ENCODE results near the gene GPR55.

DNA sequence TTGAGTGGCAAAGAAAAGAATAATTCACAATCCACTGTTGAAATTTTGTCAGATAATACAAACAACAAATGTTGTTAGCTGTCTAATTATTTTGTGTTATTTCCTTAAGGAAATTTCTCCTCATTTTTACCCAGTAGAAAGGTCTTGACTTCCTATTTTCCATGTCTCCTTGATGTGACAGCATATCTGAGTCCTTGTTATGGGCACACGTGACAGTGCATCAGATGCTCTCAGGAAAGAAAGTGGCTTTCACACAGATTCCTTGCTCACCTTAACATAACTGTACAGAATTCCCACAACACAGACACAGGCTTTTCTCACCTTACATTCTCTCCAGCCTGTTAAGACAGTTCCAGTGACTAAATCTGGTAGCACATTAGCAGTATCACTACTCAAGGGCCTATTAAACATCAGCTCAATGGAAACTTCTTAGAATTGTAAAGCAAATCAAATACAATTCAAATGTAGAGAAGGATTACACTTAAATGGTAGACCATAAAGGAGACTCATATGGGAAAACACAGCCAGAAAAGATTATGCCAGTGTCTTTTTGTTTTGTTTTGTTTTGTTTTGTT, 30.2 kb upstream of the GPR55 start:
- TF ChIP-seq POLR2A (IDR thresholded peaks at IDR 0.05) = no peak
- TF ChIP-seq, protein P1, sequence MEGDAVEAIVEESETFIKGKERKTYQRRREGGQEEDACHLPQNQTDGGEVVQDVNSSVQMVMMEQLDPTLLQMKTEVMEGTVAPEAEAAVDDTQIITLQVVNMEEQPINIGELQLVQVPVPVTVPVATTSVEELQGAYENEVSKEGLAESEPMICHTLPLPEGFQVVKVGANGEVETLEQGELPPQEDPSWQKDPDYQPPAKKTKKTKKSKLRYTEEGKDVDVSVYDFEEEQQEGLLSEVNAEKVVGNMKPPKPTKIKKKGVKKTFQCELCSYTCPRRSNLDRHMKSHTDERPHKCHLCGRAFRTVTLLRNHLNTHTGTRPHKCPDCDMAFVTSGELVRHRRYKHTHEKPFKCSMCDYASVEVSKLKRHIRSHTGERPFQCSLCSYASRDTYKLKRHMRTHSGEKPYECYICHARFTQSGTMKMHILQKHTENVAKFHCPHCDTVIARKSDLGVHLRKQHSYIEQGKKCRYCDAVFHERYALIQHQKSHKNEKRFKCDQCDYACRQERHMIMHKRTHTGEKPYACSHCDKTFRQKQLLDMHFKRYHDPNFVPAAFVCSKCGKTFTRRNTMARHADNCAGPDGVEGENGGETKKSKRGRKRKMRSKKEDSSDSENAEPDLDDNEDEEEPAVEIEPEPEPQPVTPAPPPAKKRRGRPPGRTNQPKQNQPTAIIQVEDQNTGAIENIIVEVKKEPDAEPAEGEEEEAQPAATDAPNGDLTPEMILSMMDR (IDR thresholded peaks at IDR 0.05 in 8 of 11, conservative IDR thresholded peaks at IDR 0.05 in 3 of 11) = no peak
